ENCODE results near the gene RABL3. TPM values are rescaled to one million over a fixed set of nuclear protein-coding genes. Genes with fewer than 3 reads are reported as not detected.

RABL3 gene
- total RNA-seq, 4 donors from 2014 or later, result 19.8 to 31.8 (median 26.6) TPM

- TF ChIP-seq, protein P1, sequence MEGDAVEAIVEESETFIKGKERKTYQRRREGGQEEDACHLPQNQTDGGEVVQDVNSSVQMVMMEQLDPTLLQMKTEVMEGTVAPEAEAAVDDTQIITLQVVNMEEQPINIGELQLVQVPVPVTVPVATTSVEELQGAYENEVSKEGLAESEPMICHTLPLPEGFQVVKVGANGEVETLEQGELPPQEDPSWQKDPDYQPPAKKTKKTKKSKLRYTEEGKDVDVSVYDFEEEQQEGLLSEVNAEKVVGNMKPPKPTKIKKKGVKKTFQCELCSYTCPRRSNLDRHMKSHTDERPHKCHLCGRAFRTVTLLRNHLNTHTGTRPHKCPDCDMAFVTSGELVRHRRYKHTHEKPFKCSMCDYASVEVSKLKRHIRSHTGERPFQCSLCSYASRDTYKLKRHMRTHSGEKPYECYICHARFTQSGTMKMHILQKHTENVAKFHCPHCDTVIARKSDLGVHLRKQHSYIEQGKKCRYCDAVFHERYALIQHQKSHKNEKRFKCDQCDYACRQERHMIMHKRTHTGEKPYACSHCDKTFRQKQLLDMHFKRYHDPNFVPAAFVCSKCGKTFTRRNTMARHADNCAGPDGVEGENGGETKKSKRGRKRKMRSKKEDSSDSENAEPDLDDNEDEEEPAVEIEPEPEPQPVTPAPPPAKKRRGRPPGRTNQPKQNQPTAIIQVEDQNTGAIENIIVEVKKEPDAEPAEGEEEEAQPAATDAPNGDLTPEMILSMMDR (IDR thresholded peaks at IDR 0.05; ENCODE audit: low read depth), result no peak
These were observed 92.0 kb downstream of the RABL3 start for GRCh38 chr3:120650311-120650710.

- TF ChIP-seq, protein P1 (IDR thresholded peaks at IDR 0.05; ENCODE audit: low read depth), result no peak
These were observed 92.5 kb downstream of the RABL3 start for GRCh38 chr3:120649830-120650233.

- TF ChIP-seq, protein P1 (IDR thresholded peaks at IDR 0.05; ENCODE audit: low read depth), result no peak
These were observed 94.0 kb downstream of the RABL3 start for GRCh38 chr3:120648290-120648689.

GRCh38 chr3:120646771-120647432 is 95.4 kb downstream of the RABL3 start:
- TF ChIP-seq, protein P1 (IDR thresholded peaks at IDR 0.05; ENCODE audit: low read depth), result no peak

DNA sequence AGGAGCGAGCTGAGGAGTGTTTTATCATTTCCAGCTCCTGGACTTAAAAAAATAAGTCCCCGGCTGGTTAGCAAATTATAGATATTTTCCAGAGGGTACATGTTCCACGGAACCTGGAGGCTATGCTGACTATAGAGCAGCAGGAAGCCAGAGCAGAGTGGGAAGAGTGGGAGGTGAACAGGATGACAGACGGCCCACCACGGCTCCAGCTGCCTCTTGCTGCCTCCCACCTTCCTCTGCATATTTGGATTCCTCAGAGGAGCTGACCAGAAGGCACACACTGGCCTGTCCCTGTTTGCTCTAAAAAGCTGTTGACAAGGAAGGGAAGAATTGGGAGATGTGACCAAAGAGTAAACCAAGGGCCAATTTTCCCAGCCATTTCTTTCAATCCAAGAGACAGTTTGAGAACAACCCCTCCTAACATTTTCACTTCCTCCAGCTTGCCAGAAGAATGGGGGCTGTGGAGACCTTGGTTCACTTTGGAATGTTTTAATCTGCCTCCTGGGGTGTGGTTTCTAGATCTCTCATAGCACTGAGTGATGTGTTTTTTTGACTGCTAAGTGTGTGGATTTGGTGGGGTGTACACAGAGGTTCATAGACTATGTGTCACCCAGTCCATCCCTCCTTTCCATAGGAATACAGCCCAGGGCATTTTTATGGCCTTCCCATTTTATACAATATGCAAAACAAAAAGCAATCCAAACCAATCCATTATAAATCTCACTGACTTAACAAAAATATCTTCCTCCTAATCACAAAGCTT is 97.1 kb downstream of the RABL3 start:
- TF ChIP-seq, protein P1 (IDR thresholded peaks at IDR 0.05; ENCODE audit: low read depth), result no peak

DNA sequence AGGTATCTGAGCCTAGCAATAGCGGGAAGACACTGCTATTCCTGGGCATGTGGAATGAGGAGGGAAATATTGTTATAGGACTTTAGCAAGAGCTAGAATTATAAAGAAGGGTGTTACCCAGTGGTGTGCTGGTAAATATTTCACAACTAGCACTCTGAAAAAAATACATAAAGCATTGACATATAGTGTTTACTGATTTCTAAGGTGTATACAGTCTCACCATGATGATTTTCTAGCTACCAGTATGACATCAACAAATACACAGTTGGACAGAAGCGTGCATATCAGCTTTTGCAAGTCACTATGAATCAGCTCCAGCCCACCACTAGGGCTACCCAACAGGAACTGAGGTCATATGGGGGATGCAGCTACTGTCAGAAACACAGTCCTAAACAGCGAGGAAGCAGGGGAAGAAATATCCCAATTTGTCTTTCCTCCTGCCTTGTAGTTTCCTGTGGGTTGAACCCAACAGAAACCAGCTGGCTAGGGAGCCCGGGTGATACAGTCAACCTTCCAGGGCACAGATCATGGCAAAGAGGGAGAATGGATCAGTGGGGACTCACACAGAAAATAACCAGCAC is 99.9 kb downstream of the RABL3 start:
- TF ChIP-seq, protein P1 (IDR thresholded peaks at IDR 0.05; ENCODE audit: low read depth), result no peak

DNA sequence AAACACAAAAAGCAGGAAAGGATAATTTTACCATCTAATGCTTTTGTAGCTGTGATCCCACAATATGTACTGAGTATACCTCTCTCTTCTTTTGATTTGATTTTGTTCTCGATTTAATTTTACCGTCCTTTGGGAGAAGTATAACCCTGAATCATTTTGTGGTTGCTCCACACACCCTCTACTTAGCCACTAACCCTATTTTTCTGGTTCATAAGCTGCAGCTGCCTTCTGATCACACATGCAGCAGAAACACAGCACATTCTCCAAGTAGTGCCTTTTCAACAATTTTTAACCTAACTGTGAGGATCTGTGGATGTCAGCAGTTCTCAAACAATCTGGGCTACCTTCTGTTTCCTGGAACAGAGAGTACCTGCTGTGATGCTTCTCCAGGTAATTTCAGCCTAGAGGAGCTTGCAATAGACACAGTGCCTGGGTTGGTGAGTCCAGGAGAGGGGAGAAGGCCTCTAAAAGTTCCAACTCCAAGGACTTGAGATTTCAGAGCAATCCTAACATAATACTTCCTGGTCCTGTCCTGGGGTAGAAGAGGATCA is 100.5 kb downstream of the RABL3 start:
- TF ChIP-seq, protein P1 (IDR thresholded peaks at IDR 0.05; ENCODE audit: low read depth), result no peak
